GM19099 (cell line): ENCODE results near the gene ZMAT3.

Source experiments
- POLR2A ChIP-seq: IDR thresholded peaks from 3 replicates; pipeline ENCODE4 v1.6.1; 2011; ENCODE audit warnings: low read depth; ENCODE audit not compliant: insufficient read length; ENCODE audit errors: extremely low read depth

The ZMAT3 gene, protein sequence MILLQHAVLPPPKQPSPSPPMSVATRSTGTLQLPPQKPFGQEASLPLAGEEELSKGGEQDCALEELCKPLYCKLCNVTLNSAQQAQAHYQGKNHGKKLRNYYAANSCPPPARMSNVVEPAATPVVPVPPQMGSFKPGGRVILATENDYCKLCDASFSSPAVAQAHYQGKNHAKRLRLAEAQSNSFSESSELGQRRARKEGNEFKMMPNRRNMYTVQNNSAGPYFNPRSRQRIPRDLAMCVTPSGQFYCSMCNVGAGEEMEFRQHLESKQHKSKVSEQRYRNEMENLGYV

GRCh38 chr3:179071323-179072099 lies at the start of gene ZMAT3:
Gene ZMAT3 (minus strand): TSS chr3:179071809. CDS start chr3:179067752, 4,057 bp downstream.
- TF ChIP-seq POLR2A: peak; percentile 94

DNA sequence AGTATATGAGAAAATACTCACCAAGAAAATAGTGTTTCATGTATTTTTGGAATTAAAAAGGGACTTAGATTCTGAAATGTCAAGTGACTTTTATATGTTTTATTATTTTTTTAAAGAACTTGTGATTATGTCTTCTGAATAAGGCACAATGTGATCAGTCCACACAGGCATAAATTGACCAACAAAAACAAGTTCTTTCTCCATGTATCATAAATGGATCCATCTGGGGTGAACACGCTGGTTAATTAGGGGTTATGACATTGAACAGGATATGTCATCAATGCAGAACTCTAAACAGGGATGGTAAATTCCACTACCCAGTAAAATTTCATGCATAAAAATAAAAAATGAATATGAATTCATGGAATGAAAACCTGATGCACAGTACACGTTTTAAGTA lies 45.2 kb upstream of the ZMAT3 start:
- no peak for TF ChIP-seq POLR2A

- no peak for TF ChIP-seq POLR2A
These were observed 42.3 kb upstream of the ZMAT3 start for GRCh38 chr3:179113903-179114302.

DNA sequence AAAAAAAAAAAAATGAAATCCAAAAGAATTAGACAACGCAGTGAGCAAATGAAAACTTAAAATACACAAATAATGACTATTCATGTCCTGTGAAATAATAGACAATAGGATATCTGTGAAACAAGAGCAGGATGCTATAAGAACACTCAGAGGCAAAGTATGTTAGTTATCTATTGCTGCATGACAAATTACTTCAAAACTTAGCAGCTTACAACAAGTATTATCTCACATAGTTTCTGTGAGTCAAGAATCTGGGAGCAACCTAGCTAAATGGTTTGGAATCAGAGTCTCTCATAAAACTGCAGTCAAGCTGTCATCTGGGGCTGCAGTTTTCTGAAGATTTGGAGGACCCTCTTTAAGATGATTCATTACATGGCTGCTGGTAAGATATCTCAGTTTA lies 36.5 kb upstream of the ZMAT3 start:
- TF ChIP-seq POLR2A: no peak

DNA sequence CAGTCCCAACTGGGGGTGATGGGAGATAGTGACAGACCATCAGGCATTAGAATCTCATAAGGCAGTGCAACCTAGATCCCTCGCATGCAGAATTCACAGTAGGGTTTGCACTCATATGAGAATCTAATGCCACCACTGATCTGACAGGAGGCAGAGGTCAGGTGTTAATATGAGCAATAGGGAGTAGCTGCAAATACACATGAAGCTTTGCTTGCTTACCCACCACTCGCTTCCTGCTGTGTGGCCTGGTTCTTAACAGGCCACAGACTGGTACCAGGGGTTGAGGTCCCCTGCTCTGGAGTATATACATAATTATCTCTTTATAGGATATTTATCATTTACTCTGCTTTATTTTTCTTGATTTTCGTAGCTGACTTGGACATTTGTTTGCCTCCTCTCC lies 36.0 kb upstream of the ZMAT3 start:
- no peak for TF ChIP-seq POLR2A

DNA sequence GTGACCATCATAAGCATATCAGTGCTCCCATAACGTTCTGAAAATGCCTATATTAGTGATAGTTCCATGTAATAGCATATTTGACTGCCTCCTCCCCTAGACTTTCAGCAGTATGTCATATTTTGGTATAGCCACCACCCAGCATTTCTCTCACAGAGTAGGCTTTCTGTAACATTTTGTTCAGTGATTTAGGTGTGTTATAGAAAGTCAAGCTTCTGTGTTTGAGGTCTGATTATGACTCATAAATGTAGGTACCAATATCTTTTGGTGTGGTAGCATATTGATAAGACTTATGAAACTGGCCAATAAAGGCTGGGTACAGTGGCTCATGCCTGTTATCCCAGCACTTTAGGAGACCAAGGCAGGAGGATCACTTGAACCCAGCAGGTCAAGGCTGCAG lies 34.3 kb upstream of the ZMAT3 start:
- no peak for TF ChIP-seq POLR2A

- no peak for TF ChIP-seq POLR2A
These were observed 29.0 kb upstream of the ZMAT3 start for GRCh38 chr3:179100652-179101051.

- TF ChIP-seq POLR2A: no peak
These were observed 26.9 kb upstream of the ZMAT3 start for GRCh38 chr3:179098388-179099077.

DNA sequence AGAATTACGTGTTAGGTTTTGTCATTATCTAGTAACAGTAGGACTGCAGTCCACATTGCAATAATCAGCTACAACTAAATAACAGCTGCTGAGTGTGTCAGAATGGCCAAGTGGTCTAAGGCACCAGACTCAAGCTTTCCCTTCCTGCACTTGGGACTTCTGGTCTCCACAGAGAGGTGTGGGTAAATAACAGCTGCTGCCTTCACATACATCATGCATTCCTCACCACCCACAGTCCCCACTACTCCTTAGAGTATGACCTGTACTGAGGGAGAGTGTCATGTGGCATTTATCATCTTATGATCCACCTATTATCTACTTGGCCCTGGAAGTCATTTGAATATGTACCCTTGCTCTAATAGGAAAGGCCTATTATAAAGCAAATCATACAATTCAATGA lies 22.2 kb upstream of the ZMAT3 start:
- TF ChIP-seq POLR2A: no peak

- no peak for TF ChIP-seq POLR2A
These were observed 19.5 kb upstream of the ZMAT3 start for GRCh38 chr3:179091113-179091512.

DNA sequence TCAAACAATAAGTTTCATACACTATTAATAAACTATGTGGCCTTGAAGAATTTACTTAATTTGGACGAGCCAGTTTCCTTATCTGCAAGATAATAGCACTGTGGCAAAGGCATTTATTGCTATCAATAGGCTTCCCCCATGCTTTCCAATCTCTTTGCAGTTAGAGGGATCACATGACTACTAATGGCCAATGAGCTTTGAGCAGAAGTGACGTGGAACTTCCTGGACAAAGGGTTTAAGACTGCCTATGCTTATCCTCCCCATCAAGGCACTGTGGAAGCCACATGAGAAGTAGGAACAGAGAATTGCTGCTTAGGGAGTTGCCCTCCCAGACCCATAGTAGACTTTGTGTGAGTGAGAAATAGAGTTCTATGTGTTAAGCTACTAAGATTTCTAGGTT lies 16.7 kb upstream of the ZMAT3 start:
- TF ChIP-seq POLR2A: no peak

- no peak for TF ChIP-seq POLR2A
These were observed 12.4 kb upstream of the ZMAT3 start for GRCh38 chr3:179083977-179084376.

- TF ChIP-seq POLR2A: no peak
These were observed 10.8 kb upstream of the ZMAT3 start for GRCh38 chr3:179082416-179082815.

DNA sequence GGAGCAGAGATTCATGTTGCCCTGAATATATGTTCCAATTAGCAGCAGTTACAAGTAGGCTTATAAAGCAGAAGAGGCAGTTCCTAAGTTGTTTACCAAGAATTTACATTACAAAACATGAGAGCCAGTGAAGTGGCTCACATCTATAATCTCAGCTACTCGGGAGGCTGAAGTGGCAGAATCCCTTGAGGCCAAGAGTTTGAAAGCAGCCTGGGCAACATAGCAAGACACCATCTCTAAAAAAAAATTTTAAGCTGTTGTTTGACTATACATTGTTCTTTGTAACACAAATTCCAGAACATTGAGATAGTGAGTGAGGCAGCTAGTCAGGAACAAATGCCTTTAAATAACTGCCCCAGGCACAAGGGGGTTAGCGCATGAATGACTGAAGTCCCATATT lies 10.3 kb upstream of the ZMAT3 start:
- TF ChIP-seq POLR2A: no peak

GRCh38 chr3:179079537-179079936 lies 7.9 kb upstream of the ZMAT3 start:
- TF ChIP-seq POLR2A: no peak

DNA sequence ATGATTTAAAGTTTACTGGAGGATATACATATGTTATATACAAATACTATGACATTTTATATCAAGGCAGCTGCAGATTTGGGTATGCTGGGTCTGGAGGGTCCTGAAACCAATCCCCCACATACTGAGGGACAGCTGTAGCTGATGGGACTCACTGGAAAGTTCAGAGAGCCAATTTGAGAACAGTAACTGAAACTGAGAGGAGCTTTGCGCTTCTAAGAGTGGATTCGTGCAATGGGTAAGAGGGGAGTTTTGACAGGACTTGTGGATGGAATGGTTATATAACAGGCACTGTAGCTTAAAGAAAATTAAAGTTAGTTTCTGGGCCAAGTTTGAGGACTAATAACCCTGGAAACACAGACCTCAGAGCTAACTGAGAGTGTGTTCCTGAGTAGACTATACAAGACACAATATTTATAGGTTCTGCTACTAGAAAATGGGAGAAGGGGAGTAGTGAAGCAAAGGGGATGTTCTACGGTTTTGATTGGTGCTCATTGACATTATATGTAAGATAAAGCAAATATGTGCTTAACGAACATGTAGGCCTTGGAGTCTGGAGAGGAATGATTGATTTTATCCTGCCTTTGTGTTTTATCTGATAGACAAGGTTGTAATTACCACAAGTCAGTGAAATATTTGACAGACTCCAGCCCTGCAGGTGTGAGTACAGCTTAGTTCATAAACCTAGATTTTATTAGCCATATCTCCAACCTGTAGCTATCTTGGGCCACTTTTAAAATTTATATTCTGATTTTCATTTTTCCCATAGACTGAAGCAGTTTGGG lies 4.8 kb upstream of the ZMAT3 start:
- no peak for TF ChIP-seq POLR2A

GRCh38 chr3:179074656-179075055 lies 3.0 kb upstream of the ZMAT3 start:
- TF ChIP-seq POLR2A: no peak
